GM12878 (cell line): Measurements from ENCODE around the gene POLR2B. TPM values are rescaled to one million over a fixed set of nuclear protein-coding genes. Genes with fewer than 3 reads are reported as not detected.

Experiments used
- ATAC-seq: fragments of 200-7000 bp; cut with Tn5 transposase; 3 replicates; pipeline ENCODE4 v1.9.1; 2020; ENCODE audit warnings: mild to moderate bottlenecking, moderate library complexity
- BruUV-seq: library from RNA; stranded (reverse); fragments of 400-500 nt; replicated peaks from 2 replicates; lab custom pipeline; 2021; lab: Mats Ljungman, UMichigan
- CTCF ChIA-PET: fragments of 300-600 bp; sonication (Branson Sonifier 250); formaldehyde crosslinking; extraction: SDS; loops from one replicate; lab custom pipeline; 2021; ENCODE audit warnings: inconsistent platforms; lab: Yijun Ruan, JAX
- POLR2A ChIA-PET: fragments of 350-600 bp; formaldehyde crosslinking; extraction: SDS; loops from one replicate; lab custom pipeline; 2021; ENCODE audit warnings: inconsistent platforms; lab: Charles Lee
- RAD21 ChIA-PET: fragments of 300-600 bp; sonication (Branson Sonifier 250); formaldehyde crosslinking; loops from one replicate; lab custom pipeline; 2023; ENCODE audit warnings: antibody characterized with exemption; ENCODE audit not compliant: unreplicated experiment; lab: Charles Lee
- SMC1A ChIA-PET: fragments of 300-600 bp; sonication (Branson Sonifier 250); formaldehyde crosslinking; loops from one replicate; lab custom pipeline; 2023; ENCODE audit not compliant: unreplicated experiment, uncharacterized antibody; lab: Charles Lee
- DNase-seq: peaks from one replicate; pipeline ENCODE4 v3.0.0-alpha.2; 2011; ENCODE audit warnings: low read depth, low spot score
- FAIRE-seq: peaks from 3 replicates; lab custom pipeline; 2011; peaks lifted over from hg19 to GRCh38; lab: Jason Lieb, UNC
- H2AFZ ChIP-seq: 2 replicates; pipeline ENCODE4 v1.6.0; 2011; ENCODE audit warnings: low read depth, low read length, control low read depth; ENCODE audit not compliant: control insufficient read depth
- H3K27ac ChIP-seq: 2 replicates; pipeline ENCODE4 v1.5.1; 2011; ENCODE audit warnings: control low read depth; ENCODE audit not compliant: control insufficient read depth, insufficient read depth
- H3K27me3 ChIP-seq, 2 experiments: replicated peaks in 1 of 2; 2 replicates each; pipeline versions ENCODE4 v1.6.0 to v1.6.1; 2011; ENCODE audit warnings: low read length in 1 of 2; ENCODE audit not compliant: control insufficient read depth in 2 of 2, insufficient read depth in 2 of 2
- H3K36me3 ChIP-seq, 2 experiments: 2 replicates each; pipeline ENCODE4 v1.5.1; 2011; ENCODE audit warnings: low read length in 1 of 2; ENCODE audit not compliant: control insufficient read depth in 2 of 2, insufficient read depth in 2 of 2
- H3K4me1 ChIP-seq: 2 replicates; pipeline ENCODE4 v1.6.1; 2011; ENCODE audit warnings: mild to moderate bottlenecking, low read length, moderate library complexity, mixed read lengths; ENCODE audit not compliant: control insufficient read depth, insufficient read depth
- H3K4me2 ChIP-seq: 2 replicates; pipeline ENCODE4 v1.6.0; 2011; ENCODE audit warnings: control low read depth; ENCODE audit not compliant: control insufficient read depth, insufficient read depth
- H3K4me3 ChIP-seq: fragments of 200-600 bp; sonication (generic); 2 replicates; pipeline ENCODE4 v1.5.1; 2016
- H3K79me2 ChIP-seq: 2 replicates; pipeline ENCODE4 v1.6.0; 2011; ENCODE audit warnings: low read length; ENCODE audit not compliant: control insufficient read depth, insufficient read depth
- H3K9ac ChIP-seq: 2 replicates; pipeline ENCODE4 v1.8.0; 2011; ENCODE audit warnings: low read length, control low read depth, mixed read lengths; ENCODE audit not compliant: control insufficient read depth, insufficient read depth
- H3K9me3 ChIP-seq: replicated peaks from 3 replicates; pipeline ENCODE4 v1.5.1; 2011; ENCODE audit warnings: mild to moderate bottlenecking, low read length; ENCODE audit not compliant: control insufficient read depth, insufficient read depth
- H4K20me1 ChIP-seq: 2 replicates; pipeline ENCODE4 v1.6.0; 2011; ENCODE audit not compliant: control insufficient read depth, insufficient read depth
- NFIC ChIP-seq: IDR thresholded peaks from 2 replicates; pipeline ENCODE4 v1.6.1; 2012; ENCODE audit warnings: low read depth, mild to moderate bottlenecking, inconsistent platforms, low read length, moderate library complexity
- NR2C2 ChIP-seq: IDR thresholded peaks from 2 replicates; pipeline ENCODE4 v1.6.1; 2011; ENCODE audit warnings: borderline replicate concordance, low read depth; ENCODE audit not compliant: control insufficient read depth, insufficient read length
- RAD21 ChIP-seq: IDR thresholded peaks from 2 replicates; pipeline ENCODE4 v1.6.1; 2011; ENCODE audit warnings: mild to moderate bottlenecking, low read depth, low read length, moderate library complexity; ENCODE audit not compliant: insufficient read depth
- WGBS: methylation state at CpG from one replicate; pipeline ENCODE4 v1.1.6; 2016; ENCODE audit warnings: low lambda C conversion rate; ENCODE audit not compliant: insufficient replicate concordance, insufficient coverage; ENCODE audit errors: missing lambda C conversion rate; 5-methylcytosine and 5-hydroxymethylcytosine counted together
- in situ Hi-C: fragments of 300-500 bp; cut with MboI; formaldehyde crosslinking; loops from 9 replicates; pipeline ENCODE4 v1.14.3; 2018; ENCODE audit warnings: mixed read lengths
- intact Hi-C: fragments of 100-400 bp; cut with micrococcal nuclease; formaldehyde crosslinking; loops from one replicate; pipeline ENCODE4 v1.14.2; 2022; ENCODE audit not compliant: unreplicated experiment
- polyA plus RNA-seq, 11 experiments: library from polyadenylated mRNA; depleted of rRNA in 4 of 11; unstranded in 6 of 11; stranded (reverse) in 5 of 11; fragments of >200 nt; fragmentation: Nextera tagmentation in 4 of 11; fragmentation: Illumina TruSeq in 1 of 11; extraction: Ambion mirVana in 4 of 11; extraction: Trizol in 1 of 11; gene quantifications; 1 replicate in 1 of 11; 2 replicates in 10 of 11; pipeline versions ENCODE4 v1.2.1 to v1.2.3, GENCODE V29; 2011 to 2016; ENCODE audit warnings: inconsistent platforms in 2 of 11, missing spikeins in 2 of 11, low read depth in 1 of 11
- total RNA-seq, 4 experiments: library from RNA; depleted of rRNA in 3 of 4; stranded (reverse); fragments of >200 nt in 3 of 4; fragmentation: Illumina TruSeq in 1 of 4; extraction: Trizol in 1 of 4; gene quantifications; 2 replicates each; pipeline versions ENCODE4 v1.2.1 to v1.2.3, GENCODE V29; 2013 to 2021
- TF ChIP-seq, protein P1 (sequence below): fragments of 450-650 bp; conservative IDR thresholded peaks from 2 replicates; pipeline ENCODE4 v1.6.1; 2017; ENCODE audit warnings: mild to moderate bottlenecking, moderate library complexity
- TF ChIP-seq, protein P2 (sequence below): fragments of 450-650 bp; IDR thresholded peaks from 2 replicates; pipeline ENCODE4 v1.6.1; 2017; ENCODE audit warnings: mild to moderate bottlenecking, moderate library complexity
- TF ChIP-seq, protein P3 (sequence below): fragments of 450-650 bp; IDR thresholded peaks from 2 replicates; pipeline ENCODE4 v1.6.1; 2018; ENCODE audit warnings: mild to moderate bottlenecking, low read depth, moderate library complexity; ENCODE audit not compliant: partially characterized antibody
- TF ChIP-seq, protein P4 (sequence below): fragments of 450-650 bp; IDR thresholded peaks from 2 replicates; pipeline ENCODE4 v1.6.1; 2016; ENCODE audit warnings: mild to moderate bottlenecking

POLR2B gene
- total and polyA plus RNA-seq, 10 of the 15 experiments (the other 5 are each of a cell fraction or from before 2014, with no cell fraction given), result 46.0 to 183 (median 99.2) TPM

DNA sequence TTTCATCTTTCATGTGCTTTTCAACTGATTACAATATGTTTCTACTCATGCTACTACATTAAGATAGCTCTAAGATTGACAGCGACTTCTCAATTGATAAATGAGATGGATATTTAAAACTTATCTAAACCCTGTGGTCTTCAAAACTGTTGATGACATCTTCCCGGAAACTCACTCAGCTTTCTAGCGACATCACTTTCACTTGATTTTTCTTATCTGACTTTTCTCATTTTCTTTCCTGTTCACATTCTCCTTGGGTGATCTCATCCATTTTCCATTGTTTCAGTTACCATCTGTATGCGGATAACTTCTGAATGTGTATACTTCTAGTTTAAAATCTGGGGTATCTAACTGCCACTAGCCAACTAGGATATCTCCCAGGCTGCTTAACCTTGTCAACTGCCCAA lies 3.1 kb downstream of the POLR2B start (continued):
- TF ChIP-seq, protein P1, sequence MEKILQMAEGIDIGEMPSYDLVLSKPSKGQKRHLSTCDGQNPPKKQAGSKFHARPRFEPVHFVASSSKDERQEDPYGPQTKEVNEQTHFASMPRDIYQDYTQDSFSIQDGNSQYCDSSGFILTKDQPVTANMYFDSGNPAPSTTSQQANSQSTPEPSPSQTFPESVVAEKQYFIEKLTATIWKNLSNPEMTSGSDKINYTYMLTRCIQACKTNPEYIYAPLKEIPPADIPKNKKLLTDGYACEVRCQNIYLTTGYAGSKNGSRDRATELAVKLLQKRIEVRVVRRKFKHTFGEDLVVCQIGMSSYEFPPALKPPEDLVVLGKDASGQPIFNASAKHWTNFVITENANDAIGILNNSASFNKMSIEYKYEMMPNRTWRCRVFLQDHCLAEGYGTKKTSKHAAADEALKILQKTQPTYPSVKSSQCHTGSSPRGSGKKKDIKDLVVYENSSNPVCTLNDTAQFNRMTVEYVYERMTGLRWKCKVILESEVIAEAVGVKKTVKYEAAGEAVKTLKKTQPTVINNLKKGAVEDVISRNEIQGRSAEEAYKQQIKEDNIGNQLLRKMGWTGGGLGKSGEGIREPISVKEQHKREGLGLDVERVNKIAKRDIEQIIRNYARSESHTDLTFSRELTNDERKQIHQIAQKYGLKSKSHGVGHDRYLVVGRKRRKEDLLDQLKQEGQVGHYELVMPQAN, result no peak
- TF ChIP-seq, protein P2, sequence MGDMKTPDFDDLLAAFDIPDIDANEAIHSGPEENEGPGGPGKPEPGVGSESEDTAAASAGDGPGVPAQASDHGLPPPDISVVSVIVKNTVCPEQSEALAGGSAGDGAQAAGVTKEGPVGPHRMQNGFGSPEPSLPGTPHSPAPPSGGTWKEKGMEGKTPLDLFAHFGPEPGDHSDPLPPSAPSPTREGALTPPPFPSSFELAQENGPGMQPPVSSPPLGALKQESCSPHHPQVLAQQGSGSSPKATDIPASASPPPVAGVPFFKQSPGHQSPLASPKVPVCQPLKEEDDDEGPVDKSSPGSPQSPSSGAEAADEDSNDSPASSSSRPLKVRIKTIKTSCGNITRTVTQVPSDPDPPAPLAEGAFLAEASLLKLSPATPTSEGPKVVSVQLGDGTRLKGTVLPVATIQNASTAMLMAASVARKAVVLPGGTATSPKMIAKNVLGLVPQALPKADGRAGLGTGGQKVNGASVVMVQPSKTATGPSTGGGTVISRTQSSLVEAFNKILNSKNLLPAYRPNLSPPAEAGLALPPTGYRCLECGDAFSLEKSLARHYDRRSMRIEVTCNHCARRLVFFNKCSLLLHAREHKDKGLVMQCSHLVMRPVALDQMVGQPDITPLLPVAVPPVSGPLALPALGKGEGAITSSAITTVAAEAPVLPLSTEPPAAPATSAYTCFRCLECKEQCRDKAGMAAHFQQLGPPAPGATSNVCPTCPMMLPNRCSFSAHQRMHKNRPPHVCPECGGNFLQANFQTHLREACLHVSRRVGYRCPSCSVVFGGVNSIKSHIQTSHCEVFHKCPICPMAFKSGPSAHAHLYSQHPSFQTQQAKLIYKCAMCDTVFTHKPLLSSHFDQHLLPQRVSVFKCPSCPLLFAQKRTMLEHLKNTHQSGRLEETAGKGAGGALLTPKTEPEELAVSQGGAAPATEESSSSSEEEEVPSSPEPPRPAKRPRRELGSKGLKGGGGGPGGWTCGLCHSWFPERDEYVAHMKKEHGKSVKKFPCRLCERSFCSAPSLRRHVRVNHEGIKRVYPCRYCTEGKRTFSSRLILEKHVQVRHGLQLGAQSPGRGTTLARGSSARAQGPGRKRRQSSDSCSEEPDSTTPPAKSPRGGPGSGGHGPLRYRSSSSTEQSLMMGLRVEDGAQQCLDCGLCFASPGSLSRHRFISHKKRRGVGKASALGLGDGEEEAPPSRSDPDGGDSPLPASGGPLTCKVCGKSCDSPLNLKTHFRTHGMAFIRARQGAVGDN, result no peak

DNA sequence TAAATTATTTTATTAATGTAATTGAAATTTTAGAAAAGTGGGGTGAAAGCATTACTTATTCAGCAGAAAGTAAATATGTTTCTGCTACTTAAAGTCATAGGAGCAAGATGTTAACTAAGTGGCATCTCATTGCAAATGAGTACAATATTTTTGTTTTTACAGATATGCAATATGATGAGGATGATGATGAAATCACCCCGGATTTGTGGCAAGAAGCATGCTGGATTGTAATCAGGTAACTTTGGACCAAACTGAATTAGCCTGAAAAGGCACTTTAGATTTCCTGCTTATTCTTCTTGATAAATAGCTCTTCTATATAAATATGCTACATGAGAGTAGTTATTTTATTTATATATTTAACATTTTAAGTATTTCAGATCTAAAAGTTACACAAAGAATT lies 7.5 kb downstream of the POLR2B start:
- FAIRE-seq, result no peak
- CTCF ChIA-PET, result no interaction called here
- Histone ChIP-seq H2AFZ (no peak overlapping the region), H3K79me2 (peaks cover 53% of the 10 kb centered on the region), H3K27ac (no peak overlapping the region), H3K36me3 (peaks cover 7 to 36% of the 10 kb centered on the region in 2 experiments; a peak in 3 of 4 replicates), H3K9ac (no peak overlapping the region), H3K9me3 (no peaks in the 10 kb centered on the region), H3K27me3 (no peaks in the 10 kb centered on the region), H3K4me1 (no peaks in the 10 kb centered on the region; the same call in 1 of the 2 replicates), H3K4me3 (no peak overlapping the region), H3K4me2 (no peak overlapping the region), H4K20me1 (peaks cover 4% of the 10 kb centered on the region; the same call in 1 of the 2 replicates)
- in situ Hi-C loops (no loop called here), intact Hi-C loops (no loop called here)
- RAD21 ChIA-PET, result no interaction called here
- SMC1A ChIA-PET, result no interaction called here
- WGBS, result 94% methylated on average over 1 of the region's 1 CpG
- POLR2A ChIA-PET, result no interaction called here
- TF ChIP-seq, protein P3, sequence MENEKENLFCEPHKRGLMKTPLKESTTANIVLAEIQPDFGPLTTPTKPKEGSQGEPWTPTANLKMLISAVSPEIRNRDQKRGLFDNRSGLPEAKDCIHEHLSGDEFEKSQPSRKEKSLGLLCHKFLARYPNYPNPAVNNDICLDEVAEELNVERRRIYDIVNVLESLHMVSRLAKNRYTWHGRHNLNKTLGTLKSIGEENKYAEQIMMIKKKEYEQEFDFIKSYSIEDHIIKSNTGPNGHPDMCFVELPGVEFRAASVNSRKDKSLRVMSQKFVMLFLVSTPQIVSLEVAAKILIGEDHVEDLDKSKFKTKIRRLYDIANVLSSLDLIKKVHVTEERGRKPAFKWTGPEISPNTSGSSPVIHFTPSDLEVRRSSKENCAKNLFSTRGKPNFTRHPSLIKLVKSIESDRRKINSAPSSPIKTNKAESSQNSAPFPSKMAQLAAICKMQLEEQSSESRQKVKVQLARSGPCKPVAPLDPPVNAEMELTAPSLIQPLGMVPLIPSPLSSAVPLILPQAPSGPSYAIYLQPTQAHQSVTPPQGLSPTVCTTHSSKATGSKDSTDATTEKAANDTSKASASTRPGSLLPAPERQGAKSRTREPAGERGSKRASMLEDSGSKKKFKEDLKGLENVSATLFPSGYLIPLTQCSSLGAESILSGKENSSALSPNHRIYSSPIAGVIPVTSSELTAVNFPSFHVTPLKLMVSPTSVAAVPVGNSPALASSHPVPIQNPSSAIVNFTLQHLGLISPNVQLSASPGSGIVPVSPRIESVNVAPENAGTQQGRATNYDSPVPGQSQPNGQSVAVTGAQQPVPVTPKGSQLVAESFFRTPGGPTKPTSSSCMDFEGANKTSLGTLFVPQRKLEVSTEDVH, result no peak
- no peak for TF ChIP-seq NFIC
- TF ChIP-seq RAD21, result no peak
- TF ChIP-seq, protein P4, sequence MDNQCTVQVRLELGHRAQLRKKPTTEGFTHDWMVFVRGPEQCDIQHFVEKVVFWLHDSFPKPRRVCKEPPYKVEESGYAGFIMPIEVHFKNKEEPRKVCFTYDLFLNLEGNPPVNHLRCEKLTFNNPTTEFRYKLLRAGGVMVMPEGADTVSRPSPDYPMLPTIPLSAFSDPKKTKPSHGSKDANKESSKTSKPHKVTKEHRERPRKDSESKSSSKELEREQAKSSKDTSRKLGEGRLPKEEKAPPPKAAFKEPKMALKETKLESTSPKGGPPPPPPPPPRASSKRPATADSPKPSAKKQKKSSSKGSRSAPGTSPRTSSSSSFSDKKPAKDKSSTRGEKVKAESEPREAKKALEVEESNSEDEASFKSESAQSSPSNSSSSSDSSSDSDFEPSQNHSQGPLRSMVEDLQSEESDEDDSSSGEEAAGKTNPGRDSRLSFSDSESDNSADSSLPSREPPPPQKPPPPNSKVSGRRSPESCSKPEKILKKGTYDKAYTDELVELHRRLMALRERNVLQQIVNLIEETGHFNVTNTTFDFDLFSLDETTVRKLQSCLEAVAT, result no peak
- no peak for TF ChIP-seq NR2C2
- ATAC-seq, result no peak
- no TSS peak for BruUV-seq
- DNase-seq, result no peak
